ENCODE measurements around the gene C5AR2. TPM values are rescaled to one million over a fixed set of nuclear protein-coding genes. Genes with fewer than 3 reads are reported as not detected.

The C5AR2 gene
- total RNA-seq, 1 experiment from 2014 or later: not detected

DNA sequence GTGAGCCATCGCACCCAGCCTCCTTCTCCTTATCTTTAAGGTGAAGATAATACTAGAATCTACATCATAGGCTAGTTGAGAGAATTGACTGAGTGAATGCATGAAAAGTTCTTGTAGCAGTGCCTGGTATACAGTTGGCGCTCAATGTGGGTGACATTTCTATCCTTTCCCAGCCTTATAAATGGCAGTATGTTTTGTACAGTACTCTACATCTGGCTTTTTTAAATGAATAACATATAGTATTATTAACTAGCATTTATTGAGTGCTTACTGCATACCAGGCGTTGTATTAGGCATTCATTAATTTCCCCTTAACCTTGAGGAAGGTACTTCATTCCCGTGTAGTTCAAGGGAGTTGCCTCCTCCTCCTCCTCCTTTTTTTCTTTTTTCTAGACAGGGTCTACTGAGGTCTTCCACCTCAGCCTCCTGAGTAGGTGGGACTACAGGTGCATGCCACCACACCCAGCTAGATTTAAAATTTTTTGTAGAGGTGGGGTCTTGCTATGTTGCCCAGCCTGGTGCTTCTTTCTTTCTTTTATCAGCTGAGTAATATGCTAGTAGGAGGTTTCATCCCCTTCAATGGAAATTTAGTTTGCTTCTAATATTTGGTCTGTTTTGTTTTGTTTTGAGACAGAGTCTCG lies 19.5 kb upstream of the C5AR2 start:
- H3K36me3 ChIP-seq (ENCODE audit: low read depth): no peaks in the 10 kb centered on the region
- H3K27me3 ChIP-seq (ENCODE audit: insufficient read depth, low read depth): no peaks in the 10 kb centered on the region
- no peak overlapping the region for H2AFZ ChIP-seq
- no peaks in the 10 kb centered on the region for H4K20me1 ChIP-seq (ENCODE audit: insufficient read depth)
- H3K27ac ChIP-seq: 0 out of 2 replicates have a peak overlapping the region, but pooled peaks have one; percentile 13
- no TSS peak for BruUV-seq (replicated peaks)
- H3K4me1 ChIP-seq (replicated peaks; ENCODE audit: insufficient read depth): peaks cover 35% of the 10 kb centered on the region
- intact Hi-C loops (cut with micrococcal nuclease; ENCODE audit: unreplicated experiment): no loop called here
- H3K4me2 ChIP-seq: no peak overlapping the region
- ChIA-PET CTCF (no interaction called here), POLR2A (ENCODE audit: unreplicated experiment) (no interaction called here)
- H3K4me3 ChIP-seq: no peak overlapping the region
- H3K79me2 ChIP-seq (ENCODE audit: low read depth): no peaks in the 10 kb centered on the region
- no peaks in the 10 kb centered on the region for H3K9me3 ChIP-seq (ENCODE audit: insufficient read depth, low read depth)
- TF ChIP-seq EZH2 (IDR thresholded peaks at IDR 0.05; ENCODE audit: low read depth): no peak
- TF ChIP-seq, protein P1, sequence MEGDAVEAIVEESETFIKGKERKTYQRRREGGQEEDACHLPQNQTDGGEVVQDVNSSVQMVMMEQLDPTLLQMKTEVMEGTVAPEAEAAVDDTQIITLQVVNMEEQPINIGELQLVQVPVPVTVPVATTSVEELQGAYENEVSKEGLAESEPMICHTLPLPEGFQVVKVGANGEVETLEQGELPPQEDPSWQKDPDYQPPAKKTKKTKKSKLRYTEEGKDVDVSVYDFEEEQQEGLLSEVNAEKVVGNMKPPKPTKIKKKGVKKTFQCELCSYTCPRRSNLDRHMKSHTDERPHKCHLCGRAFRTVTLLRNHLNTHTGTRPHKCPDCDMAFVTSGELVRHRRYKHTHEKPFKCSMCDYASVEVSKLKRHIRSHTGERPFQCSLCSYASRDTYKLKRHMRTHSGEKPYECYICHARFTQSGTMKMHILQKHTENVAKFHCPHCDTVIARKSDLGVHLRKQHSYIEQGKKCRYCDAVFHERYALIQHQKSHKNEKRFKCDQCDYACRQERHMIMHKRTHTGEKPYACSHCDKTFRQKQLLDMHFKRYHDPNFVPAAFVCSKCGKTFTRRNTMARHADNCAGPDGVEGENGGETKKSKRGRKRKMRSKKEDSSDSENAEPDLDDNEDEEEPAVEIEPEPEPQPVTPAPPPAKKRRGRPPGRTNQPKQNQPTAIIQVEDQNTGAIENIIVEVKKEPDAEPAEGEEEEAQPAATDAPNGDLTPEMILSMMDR (conservative IDR thresholded peaks at IDR 0.05): no peak
- DNase-seq: no peak
- H3F3A ChIP-seq (ENCODE audit: insufficient read depth, low read depth): peaks cover 40% of the 10 kb centered on the region; the same call in 1 of the 2 replicates
- H3K9me2 ChIP-seq (ENCODE audit: insufficient read depth): no peaks in the 10 kb centered on the region

DNA sequence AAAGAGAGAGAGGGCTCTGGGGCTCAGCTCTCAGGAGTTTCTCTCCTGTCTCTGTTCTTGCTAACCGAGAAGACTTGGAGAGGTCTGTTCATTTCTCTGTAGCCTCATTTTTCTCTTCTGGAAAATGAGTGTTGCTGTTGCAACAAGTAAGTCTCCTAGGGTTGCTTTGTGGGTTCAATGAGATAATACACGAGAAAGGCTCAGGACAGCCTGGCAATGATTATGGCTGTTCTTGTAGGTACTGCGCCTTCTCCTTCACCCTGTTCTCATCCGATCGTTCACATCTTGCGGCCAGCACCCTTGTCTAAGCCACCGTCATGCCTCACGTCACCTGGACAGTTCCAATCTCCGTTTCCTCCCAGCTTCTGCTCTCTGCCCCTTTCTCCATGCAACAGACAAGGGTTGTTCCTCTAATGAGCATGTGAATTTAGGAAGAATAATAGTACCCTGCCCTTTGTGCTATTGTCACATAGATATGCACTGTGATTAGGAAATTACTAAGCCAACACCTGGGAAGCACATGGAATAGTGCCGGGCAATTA lies 18.1 kb upstream of the C5AR2 start:
- H2AFZ ChIP-seq: no peak overlapping the region
- H3K27me3 ChIP-seq (ENCODE audit: insufficient read depth, low read depth): no peaks in the 10 kb centered on the region
- peaks cover 40% of the 10 kb centered on the region; the same call in 1 of the 2 replicates for H3F3A ChIP-seq (ENCODE audit: insufficient read depth, low read depth)
- H3K4me2 ChIP-seq: no peak overlapping the region
- ChIA-PET POLR2A (ENCODE audit: unreplicated experiment) (no interaction called here), CTCF (no interaction called here)
- peak overlapping the region; percentile 4; the same call in 1 of the 2 replicates for H3K27ac ChIP-seq
- no peaks in the 10 kb centered on the region for H3K79me2 ChIP-seq (ENCODE audit: low read depth)
- no peak for DNase-seq
- H4K20me1 ChIP-seq (ENCODE audit: insufficient read depth): no peaks in the 10 kb centered on the region
- no TSS peak for BruUV-seq (replicated peaks)
- H3K4me1 ChIP-seq (replicated peaks; ENCODE audit: insufficient read depth): peaks cover 31% of the 10 kb centered on the region
- intact Hi-C loops (cut with micrococcal nuclease; ENCODE audit: unreplicated experiment): no loop called here
- no peaks in the 10 kb centered on the region for H3K9me3 ChIP-seq (ENCODE audit: insufficient read depth, low read depth)
- TF ChIP-seq, protein P1 (conservative IDR thresholded peaks at IDR 0.05): no peak
- no peak for TF ChIP-seq EZH2 (IDR thresholded peaks at IDR 0.05; ENCODE audit: low read depth)
- H3K36me3 ChIP-seq (ENCODE audit: low read depth): no peaks in the 10 kb centered on the region
- H3K9me2 ChIP-seq (ENCODE audit: insufficient read depth): no peaks in the 10 kb centered on the region
- H3K4me3 ChIP-seq: no peak overlapping the region

DNA sequence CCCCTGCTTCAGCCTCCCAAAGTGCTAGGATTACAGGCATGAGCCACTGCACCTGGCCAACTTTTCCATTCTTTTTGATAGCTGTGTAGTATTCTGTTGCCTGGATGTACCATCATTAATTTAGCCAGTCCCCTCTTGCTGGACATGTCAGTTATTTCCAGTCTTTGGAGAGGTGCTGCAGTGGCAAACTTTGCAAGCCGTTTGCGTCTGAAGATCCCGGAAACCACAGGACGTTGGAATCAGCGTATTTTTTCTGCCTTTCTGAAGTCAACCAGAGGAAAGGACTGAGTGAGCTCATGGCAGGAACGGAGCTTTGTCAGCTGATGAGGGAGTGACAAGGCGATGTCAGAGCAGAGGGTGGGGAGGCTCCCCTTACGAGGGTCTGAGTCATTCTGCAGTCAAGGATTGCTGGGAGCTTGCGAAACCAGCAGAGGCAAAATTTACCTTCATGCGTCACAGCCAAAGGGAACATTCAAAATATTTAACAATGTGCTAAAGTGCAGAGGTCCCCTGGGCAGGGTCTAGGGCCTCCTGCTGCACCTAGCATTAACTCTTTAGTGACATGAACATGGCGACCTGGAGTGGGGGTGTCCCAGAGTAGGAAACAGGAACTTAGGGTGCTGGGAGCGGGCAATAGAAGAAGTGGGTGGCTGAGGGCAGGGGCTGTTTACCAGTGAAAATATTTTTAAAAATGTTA lies 16.7 kb upstream of the C5AR2 start:
- Histone ChIP-seq H4K20me1 (ENCODE audit: insufficient read depth) (no peaks in the 10 kb centered on the region), H3K4me1 (replicated peaks; ENCODE audit: insufficient read depth) (peaks cover 28% of the 10 kb centered on the region), H3K9me2 (ENCODE audit: insufficient read depth) (no peaks in the 10 kb centered on the region), H3K79me2 (ENCODE audit: low read depth) (no peaks in the 10 kb centered on the region), H3K36me3 (ENCODE audit: low read depth) (no peaks in the 10 kb centered on the region), H3F3A (ENCODE audit: insufficient read depth, low read depth) (peaks cover 35% of the 10 kb centered on the region; the same call in 1 of the 2 replicates), H3K4me2 (peak overlapping the region; percentile 40), H2AFZ (no peak overlapping the region), H3K27ac (peak overlapping the region; percentile 70), H3K9me3 (ENCODE audit: insufficient read depth, low read depth) (no peaks in the 10 kb centered on the region), H3K4me3 (no peak overlapping the region), H3K27me3 (ENCODE audit: insufficient read depth, low read depth) (no peaks in the 10 kb centered on the region)
- intact Hi-C loops (cut with micrococcal nuclease; ENCODE audit: unreplicated experiment): no loop called here
- ChIA-PET CTCF (interaction anchor here (0.6 to 1.4 kb wide), 6 partner anchors 29 to 408 kb away, joined by 3 to 7 read pairs (median 4); partner anchors contain the start of gene DHX34), POLR2A (ENCODE audit: unreplicated experiment) (no interaction called here)
- peak; percentile 80 to 98 for DNase-seq
- TF ChIP-seq EZH2 (IDR thresholded peaks at IDR 0.05; ENCODE audit: low read depth): no peak
- TF ChIP-seq, protein P1 (conservative IDR thresholded peaks at IDR 0.05): no peak
- BruUV-seq (replicated peaks): no TSS peak
